Endodermal cell (in vitro differentiated cells): ENCODE measurements around the gene NACC1. TPM values are rescaled to one million over a fixed set of nuclear protein-coding genes. Genes with fewer than 3 reads are reported as not detected.

Source experiments
- DNase-seq: peaks from one replicate; pipeline ENCODE4 v3.0.0-alpha.2; 2017
- H3K27ac ChIP-seq: 2 replicates; pipeline ENCODE4 v1.5.1; 2013; ENCODE audit warnings: mild to moderate bottlenecking, low read depth, low read length, moderate library complexity
- H3K27me3 ChIP-seq: 2 replicates; pipeline ENCODE4 v1.6.1; 2013; ENCODE audit warnings: mild to moderate bottlenecking, low read length, moderate library complexity; ENCODE audit not compliant: insufficient read depth, control insufficient read depth, poor library complexity, severe bottlenecking
- H3K36me3 ChIP-seq: 2 replicates; pipeline ENCODE4 v1.7.0; 2013; ENCODE audit warnings: mild to moderate bottlenecking, low read length, moderate library complexity; ENCODE audit not compliant: control insufficient read depth, insufficient read depth
- H3K4me1 ChIP-seq: one replicate; pipeline ENCODE4 v1.7.0; 2013; ENCODE audit warnings: low read length; ENCODE audit not compliant: control insufficient read depth, insufficient read depth
- H3K4me3 ChIP-seq: 2 replicates; pipeline ENCODE4 v1.5.1; 2013; ENCODE audit warnings: mild to moderate bottlenecking, low read length, moderate library complexity
- H3K9ac ChIP-seq: 2 replicates; pipeline ENCODE4 v1.6.1; 2013; ENCODE audit warnings: mild to moderate bottlenecking, low read length, moderate library complexity; ENCODE audit not compliant: poor library complexity, severe bottlenecking; ENCODE audit errors: extremely low read depth
- H3K9me3 ChIP-seq: 2 replicates; pipeline ENCODE4 v1.6.1; 2013; ENCODE audit warnings: mild to moderate bottlenecking, low read length, moderate library complexity; ENCODE audit not compliant: control insufficient read depth
- H3K27ac Mint-ChIP-seq: 2 replicates; pipeline ENCODE4 v1.8.0; 2020; ENCODE audit warnings: mixed read lengths
- H3K27me3 Mint-ChIP-seq: 2 replicates; pipeline ENCODE4 v1.8.0; 2021; ENCODE audit warnings: mild to moderate bottlenecking, mixed read lengths; ENCODE audit not compliant: insufficient read depth
- H3K36me3 Mint-ChIP-seq: 2 replicates; pipeline ENCODE4 v1.8.0; 2020; ENCODE audit warnings: low read depth, mixed read lengths
- H3K4me1 Mint-ChIP-seq: 2 replicates; pipeline ENCODE4 v1.8.0; 2020; ENCODE audit warnings: mixed read lengths
- H3K4me3 Mint-ChIP-seq: 2 replicates; pipeline ENCODE4 v1.8.0; 2020; ENCODE audit warnings: mild to moderate bottlenecking, moderate library complexity, mixed read lengths
- H3K9me3 Mint-ChIP-seq: 2 replicates; pipeline ENCODE4 v1.8.0; 2020; ENCODE audit warnings: mild to moderate bottlenecking, mixed read lengths
- CTCF ChIP-seq: fragments of 200-600 bp; sonication (generic); conservative IDR thresholded peaks from 2 replicates; pipeline ENCODE4 v1.5.0; 2021; ENCODE audit warnings: antibody characterized with exemption, mild to moderate bottlenecking
- WGBS, 2 experiments: methylation state at CpG; one replicate each; pipeline versions ENCODE4 v1.1.5 to v1.1.7; 2013; ENCODE audit warnings: missing lambda C conversion rate in 2 of 2, mixed read lengths in 1 of 2; ENCODE audit not compliant: insufficient coverage in 1 of 2, insufficient read length in 1 of 2; 5-methylcytosine and 5-hydroxymethylcytosine counted together
- total RNA-seq, 2 donors: library from RNA; stranded (reverse); fragmentation: NEBNext Ultra II Directional in 1 of 2; extraction: Animal tissue kit (Norgen Biotek cat#: 25700) in 1 of 2; gene quantifications; 2 replicates in 1 of 2; 3 replicates in 1 of 2; pipeline ENCODE4 v1.2.1, GENCODE V29; 2021

Gene NACC1
- total RNA-seq, 2 donors from 2014 or later, result 164 to 172 TPM

DNA sequence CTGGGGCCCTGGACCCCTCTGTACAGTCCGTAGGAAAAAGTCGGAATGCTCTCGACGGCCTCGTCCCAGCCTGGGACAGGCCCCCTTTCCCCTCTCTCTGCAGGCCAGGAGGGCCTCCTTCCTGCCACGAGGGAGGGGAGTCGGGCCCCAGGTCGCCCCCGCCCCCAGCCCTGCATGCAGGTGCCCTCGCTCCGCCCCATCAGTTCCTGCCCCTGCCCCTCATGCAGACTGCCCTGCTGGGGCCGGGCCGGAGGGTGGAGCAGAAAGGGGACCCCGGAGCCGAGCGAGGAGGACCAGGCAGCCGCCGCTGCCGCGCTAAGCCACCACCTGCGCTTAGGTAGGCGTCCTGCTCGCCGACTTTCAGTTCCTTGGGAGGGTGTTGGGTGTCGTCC is 22.7 kb upstream of the NACC1 start:
- TF ChIP-seq CTCF, result no peak
- DNase-seq, result peak; percentile 87
- Mint-ChIP-seq H3K9me3 (no peaks in the 10 kb centered on the region), H3K4me3 (peak overlapping the region; percentile 48), H3K36me3 (peaks cover 6% of the 10 kb centered on the region), H3K4me1 (peaks cover 21% of the 10 kb centered on the region), H3K27ac (no peak overlapping the region), H3K27me3 (peaks cover 82% of the 10 kb centered on the region)
- H3K4me3 ChIP-seq, result peak overlapping the region; percentile 63
- H3K27me3 ChIP-seq, result peaks cover 65% of the 10 kb centered on the region
- H3K9ac ChIP-seq, result no peak overlapping the region
- H3K36me3 ChIP-seq, result no peaks in the 10 kb centered on the region
- no peaks in the 10 kb centered on the region for H3K9me3 ChIP-seq
- WGBS, 2 experiments, result 0 to 1% methylated on average over 7 to 25 of the region's 25 CpGs
- H3K27ac ChIP-seq, result no peak overlapping the region
- H3K4me1 ChIP-seq, result peaks cover 16% of the 10 kb centered on the region

DNA sequence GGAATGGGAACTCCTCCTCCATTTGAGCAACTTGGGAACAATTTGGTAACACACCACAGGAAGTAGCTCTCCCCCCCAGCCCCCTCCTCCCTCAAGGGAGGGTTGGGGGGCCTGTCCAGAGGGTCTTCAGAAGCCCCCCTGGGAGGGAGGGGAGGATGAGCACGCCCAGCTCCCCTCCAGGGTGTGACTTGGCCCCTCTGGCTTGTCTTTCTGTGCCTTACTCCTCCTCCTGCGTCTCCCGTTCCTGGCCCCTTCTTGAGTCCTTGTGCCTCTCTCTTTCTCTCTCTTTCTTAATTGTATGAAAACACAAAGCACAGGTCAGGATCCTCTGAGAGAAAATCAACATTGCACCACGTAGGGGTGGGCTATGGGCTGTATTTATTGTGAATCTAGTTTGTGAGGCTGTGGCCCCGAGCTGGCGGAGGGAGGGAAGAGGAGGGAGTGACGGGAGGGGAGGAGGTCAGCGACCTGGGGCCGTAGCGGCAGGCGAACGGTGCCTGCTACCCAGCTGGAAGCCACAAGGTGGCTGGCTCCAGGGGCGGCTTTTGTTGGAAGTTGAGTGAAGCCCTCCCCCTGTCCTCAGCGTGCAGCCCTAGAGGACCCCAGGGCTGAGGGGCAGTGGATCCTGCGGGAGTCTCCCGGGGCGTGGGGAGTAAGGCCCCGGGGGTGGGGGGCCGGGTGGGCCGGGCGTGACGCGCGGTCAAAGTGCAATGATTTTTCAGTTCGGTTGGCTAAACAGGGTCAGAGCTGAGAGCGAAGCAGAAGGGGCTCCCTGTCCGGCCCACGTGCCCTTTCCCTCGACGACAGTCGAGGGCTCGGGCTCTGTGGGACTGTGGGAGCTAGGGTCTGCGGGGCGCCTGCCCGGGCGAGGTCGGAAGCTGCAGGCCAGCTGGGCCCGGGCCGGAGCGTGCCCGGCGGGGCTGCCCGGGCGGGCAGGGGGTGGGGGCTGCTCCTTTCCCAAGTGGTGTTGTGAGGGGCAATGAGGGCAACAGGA is 21.8 kb upstream of the NACC1 start:
- 1 to 3% methylated on average over 28 to 42 of the region's 44 CpGs for WGBS, 2 experiments
- peaks cover 83% of the 10 kb centered on the region for H3K27me3 Mint-ChIP-seq
- peak; percentile 69 for TF ChIP-seq CTCF
- peak; percentile 92 for DNase-seq
- Histone ChIP-seq H3K27me3 (peaks cover 74% of the 10 kb centered on the region), H3K9ac (no peak overlapping the region), H3K9me3 (no peaks in the 10 kb centered on the region), H3K4me3 (peak overlapping the region; percentile 63), H3K4me1 (peaks cover 11% of the 10 kb centered on the region), H3K27ac (no peak overlapping the region), H3K36me3 (no peaks in the 10 kb centered on the region)
- peak overlapping the region; percentile 48 for H3K4me3 Mint-ChIP-seq
- no peak overlapping the region for H3K27ac Mint-ChIP-seq
- H3K9me3 Mint-ChIP-seq, result no peaks in the 10 kb centered on the region
- peaks cover 14% of the 10 kb centered on the region for H3K4me1 Mint-ChIP-seq
- H3K36me3 Mint-ChIP-seq, result peaks cover 6% of the 10 kb centered on the region

DNA sequence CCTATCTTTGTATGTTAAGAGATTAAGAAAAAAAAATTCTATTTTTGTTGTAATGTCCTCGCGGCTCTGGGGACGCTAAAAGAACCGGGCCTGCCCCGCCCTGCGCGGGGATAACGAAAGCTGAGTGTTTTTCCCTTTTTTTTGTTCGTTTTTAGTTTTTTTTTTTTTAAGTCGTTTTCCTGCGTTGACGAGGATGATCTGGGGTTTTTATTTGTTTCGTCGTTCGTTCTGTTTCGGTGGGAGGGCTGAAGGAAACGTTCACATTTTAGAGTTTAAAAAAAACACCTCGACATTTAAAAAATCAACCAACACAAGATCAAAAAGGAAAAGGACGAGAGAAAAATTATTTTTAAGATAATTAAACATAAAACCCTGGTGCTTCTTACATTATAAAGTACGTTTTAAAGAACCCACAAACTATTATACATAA is 21.0 kb upstream of the NACC1 start:
- Histone ChIP-seq H3K4me1 (peaks cover 3% of the 10 kb centered on the region), H3K27ac (no peak overlapping the region), H3K4me3 (no peak overlapping the region), H3K9ac (no peak overlapping the region), H3K27me3 (peaks cover 82% of the 10 kb centered on the region), H3K9me3 (no peaks in the 10 kb centered on the region), H3K36me3 (no peaks in the 10 kb centered on the region)
- no peaks in the 10 kb centered on the region for H3K9me3 Mint-ChIP-seq
- H3K27ac Mint-ChIP-seq, result no peak overlapping the region
- DNase-seq, result no peak
- H3K27me3 Mint-ChIP-seq, result peaks cover 83% of the 10 kb centered on the region
- no peak overlapping the region for H3K4me3 Mint-ChIP-seq
- TF ChIP-seq CTCF, result no peak
- 7 to 20% methylated on average over 2 to 12 of the region's 20 CpGs for WGBS, 2 experiments
- H3K4me1 Mint-ChIP-seq, result peaks cover 14% of the 10 kb centered on the region
- H3K36me3 Mint-ChIP-seq, result peaks cover 6% of the 10 kb centered on the region
